ENCODE results near the gene CCDC174.
"Not testable (repeated sequence)": the region's sequence is repeated elsewhere in the genome, so short reads cannot be mapped to it uniquely, and the experiment has no call there.

Gene CCDC174

GRCh38 chr3:14651440-14652251, at the start of gene CCDC174:
Gene CCDC174, plus strand, starts transcription at chr3:14651762. Its CDS starts 75 bp downstream, at chr3:14651837.
- FAIRE-seq: peak; percentile 97

GRCh38 chr3:14602006-14602803, 49.4 kb upstream of the CCDC174 start:
- FAIRE-seq: no peak

DNA sequence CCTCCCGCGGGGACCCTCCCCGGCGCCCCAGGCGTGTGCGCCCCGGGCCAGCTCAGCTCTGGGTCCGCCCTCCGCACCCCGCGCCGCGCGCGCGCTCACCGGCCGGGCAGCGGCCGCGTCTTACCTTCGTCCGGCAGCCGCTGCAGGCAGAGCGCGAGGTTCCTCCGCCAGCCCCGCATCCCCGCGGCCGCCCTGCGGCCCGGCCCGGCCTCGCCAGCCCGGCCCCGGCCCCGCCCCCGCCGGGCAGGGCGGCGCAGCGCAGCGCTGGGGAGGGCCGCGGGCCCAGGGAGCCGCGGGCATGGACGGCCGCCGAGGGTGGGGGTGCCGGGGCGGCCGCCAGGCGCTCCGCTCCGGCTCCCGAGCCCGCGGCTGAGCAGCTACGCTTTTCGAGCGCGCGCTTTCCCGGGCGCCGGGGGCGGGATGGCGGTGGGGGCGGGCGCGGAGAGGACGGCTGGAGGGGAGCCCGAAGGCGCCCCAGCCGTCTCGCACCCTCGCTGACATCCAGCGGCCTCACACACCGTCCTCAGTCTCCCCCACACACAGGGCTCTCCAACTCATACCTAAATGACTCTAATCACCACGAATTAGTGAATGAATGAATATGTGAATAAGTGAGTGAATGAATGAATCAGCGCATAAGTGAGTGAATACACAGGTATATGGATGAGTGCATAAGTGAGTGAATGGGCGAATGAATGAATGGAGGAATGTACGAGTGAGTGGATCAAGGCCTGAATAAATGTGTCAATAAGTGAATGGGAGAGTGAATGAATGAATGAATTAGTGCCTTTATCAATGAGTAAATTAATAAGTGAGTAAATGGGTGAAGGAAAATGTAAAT, 48.5 kb upstream of the CCDC174 start:
- no peak for FAIRE-seq

GRCh38 chr3:14605067-14605466, 46.5 kb upstream of the CCDC174 start:
- FAIRE-seq: no peak

GRCh38 chr3:14605744-14606143, 45.8 kb upstream of the CCDC174 start:
- FAIRE-seq: no peak

GRCh38 chr3:14606669-14607339, 44.8 kb upstream of the CCDC174 start:
- FAIRE-seq: no peak

- FAIRE-seq: no peak
Measured at GRCh38 chr3:14608298-14608697, 43.3 kb upstream of the CCDC174 start.

- FAIRE-seq: not testable (repeated sequence)
Measured at GRCh38 chr3:14609058-14609457, 42.5 kb upstream of the CCDC174 start.

DNA sequence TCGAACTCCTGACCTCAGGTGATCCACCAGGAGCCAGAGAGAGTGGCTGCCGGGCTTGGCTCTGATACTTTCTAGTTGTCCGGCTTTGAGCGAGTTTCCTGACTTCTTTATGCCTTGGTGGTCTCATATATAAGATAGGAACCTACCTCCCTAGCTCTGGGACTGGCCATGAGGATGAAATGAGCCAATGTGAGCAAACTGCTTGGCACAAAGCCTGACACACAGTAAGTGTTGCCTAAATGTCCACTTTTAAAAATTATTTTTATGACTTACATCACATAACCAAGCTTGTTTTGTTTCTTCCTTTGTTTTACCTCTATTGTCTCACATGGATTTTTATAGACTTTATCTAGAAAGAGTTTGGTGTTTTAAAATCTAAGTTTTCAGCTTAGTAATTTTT, 42.1 kb upstream of the CCDC174 start:
- no peak for FAIRE-seq

DNA sequence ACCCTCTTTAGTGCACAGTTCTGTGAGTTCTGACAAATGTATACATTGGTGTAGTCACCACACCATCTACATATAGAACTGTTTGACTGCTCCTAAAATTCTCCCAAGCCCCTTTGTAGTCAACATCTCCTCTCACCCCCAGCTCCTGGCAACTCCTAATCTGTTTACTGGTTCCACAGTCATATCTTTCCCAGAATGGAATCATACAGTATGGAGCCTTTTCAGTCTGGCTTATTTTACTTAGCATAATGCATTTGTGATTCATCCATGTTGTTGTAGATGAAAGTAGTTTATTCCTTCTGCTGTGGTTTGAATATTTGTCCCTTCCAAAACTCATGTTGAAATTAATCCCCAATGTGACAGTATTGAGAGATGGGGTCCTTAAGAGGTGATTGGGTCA, 41.6 kb upstream of the CCDC174 start:
- no peak for FAIRE-seq

GRCh38 chr3:14614189-14614588, 37.4 kb upstream of the CCDC174 start:
- FAIRE-seq: no peak

GRCh38 chr3:14614862-14615261, 36.7 kb upstream of the CCDC174 start:
- FAIRE-seq: no peak

- no peak for FAIRE-seq
Measured at GRCh38 chr3:14616606-14617507, 34.7 kb upstream of the CCDC174 start.

DNA sequence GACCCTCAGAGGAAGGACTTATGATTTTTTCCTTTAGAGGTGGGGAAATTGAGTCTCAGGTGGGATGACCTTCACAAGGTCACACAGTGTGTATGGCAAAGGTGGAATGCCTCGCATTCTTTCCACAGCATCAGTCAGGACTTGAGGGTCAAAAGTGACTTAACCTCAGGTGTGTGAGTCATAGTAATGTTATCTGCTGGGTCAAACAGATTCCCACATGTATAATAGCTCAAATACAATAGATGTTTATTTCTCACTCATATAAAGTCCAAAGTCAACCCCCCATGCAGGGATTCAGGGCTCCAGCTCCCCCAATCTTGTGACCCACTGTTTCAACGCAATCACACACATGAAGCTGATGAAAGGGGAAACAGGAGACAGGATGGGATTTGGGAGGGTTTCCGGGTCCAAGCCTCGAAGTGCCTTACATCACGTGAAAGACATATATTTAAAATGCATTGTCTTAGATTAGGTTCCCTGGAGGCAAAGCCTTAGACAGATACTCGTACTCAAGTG, 34.0 kb upstream of the CCDC174 start:
- no peak for FAIRE-seq

- FAIRE-seq: no peak
Measured at GRCh38 chr3:14619605-14620004, 32.0 kb upstream of the CCDC174 start.

DNA sequence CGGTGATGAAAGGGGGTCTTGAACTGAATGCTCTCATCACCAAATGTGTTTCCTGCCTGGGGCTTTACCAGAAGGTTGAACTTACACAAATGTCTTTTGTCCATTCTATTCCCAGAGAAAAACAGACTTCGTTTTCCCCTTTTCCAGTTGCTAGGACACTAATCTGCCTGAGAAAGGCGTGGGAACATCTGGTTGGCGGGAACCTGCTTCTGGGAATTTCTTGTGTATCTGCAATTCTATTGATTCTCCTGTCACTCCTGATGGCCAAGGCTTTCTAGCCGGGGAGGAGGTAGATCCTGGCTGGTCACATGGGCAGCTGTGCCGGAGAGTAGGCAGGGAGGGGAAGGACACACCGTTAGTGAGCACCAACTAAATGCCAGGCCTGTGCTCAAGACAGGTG, 31.1 kb upstream of the CCDC174 start:
- no peak for FAIRE-seq

DNA sequence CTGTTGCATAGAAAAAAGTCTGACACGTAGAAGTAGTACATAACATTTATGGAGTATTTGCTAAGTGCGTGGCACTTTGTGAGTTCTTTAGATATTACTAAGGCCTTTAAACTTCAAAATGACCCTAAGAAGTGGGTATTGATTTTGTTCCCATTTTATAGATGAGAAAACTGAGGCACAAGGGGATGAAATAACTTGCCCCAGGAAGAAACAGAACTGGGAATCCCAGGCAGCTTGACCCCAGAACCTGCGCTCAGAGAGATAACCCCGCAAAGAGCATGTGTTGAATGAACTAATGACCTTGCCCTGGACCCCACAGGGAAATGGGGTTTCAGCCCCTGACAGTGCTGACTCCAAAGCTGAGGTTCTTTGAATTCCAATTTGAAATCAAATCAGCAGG, 30.5 kb upstream of the CCDC174 start:
- FAIRE-seq: no peak

DNA sequence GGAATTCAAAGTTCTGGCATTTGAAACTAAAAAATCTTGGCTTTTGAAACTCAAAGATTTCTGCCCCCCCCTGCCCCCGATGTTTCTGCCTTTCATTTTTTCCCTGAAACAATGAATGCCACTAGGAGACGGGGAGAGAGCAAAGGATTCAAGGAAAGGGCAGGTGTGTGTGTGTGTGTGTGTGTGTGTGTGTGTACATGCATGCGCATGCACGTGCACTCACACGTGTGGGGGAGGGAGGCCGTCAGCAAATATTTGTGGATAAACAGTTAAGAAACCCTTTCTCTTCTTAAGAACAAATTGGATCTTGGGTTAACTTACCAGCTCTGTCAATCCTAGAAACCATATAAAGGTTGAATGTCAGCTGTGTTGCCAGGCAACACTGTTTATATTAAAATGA, 29.2 kb upstream of the CCDC174 start:
- no peak for FAIRE-seq

DNA sequence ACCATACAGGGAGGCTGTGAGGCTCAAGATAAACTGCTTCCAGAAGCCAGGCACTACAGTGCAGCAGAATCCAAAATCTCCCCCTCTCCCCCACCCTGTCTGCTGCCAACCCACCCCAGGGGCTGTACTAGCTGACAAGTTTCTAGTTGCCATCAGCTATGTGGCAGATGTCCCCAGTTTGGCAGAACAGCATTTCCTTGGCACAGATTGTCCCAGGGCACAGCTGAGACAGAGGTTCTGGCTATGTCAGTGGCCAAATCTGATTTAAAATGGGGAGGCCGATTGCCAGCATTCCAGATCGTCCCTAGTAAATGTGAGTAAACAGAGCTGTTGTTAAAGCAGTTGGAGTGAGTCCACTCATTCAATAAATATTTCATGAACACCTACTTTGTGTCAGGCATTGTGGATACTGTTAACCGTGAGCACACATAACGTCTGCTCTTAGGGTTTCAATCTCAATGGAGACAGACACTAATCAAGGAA, 28.0 kb upstream of the CCDC174 start:
- FAIRE-seq: no peak

- no peak for FAIRE-seq
Measured at GRCh38 chr3:14624498-14624897, 27.1 kb upstream of the CCDC174 start.

DNA sequence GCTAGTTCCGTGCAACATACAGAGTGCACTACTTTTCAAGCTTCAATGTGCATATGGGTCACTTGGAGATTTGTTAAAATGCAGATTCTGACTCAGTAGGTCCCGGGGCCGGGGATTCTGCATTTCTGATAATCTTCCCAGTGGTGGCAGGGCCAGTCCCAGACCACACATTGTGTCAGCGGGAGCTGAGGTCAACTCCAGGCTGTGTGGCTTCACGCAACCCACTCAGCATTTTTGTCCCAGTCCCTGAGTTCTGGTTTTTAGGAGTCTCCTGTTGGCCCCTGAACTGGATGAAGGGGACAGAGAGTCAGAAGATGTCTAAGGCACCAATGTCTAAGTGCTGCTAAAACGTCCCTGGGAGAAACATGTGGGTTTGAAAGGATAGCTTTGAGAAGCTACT, 26.1 kb upstream of the CCDC174 start:
- no peak for FAIRE-seq
